ENCODE measurements around the gene FMN1. TPM values are rescaled to one million over a fixed set of nuclear protein-coding genes. Genes with fewer than 3 reads are reported as not detected.

Gene FMN1
- total RNA-seq, 4 donors from 2014 or later: 32.6 to 102 (median 63.0) TPM

DNA sequence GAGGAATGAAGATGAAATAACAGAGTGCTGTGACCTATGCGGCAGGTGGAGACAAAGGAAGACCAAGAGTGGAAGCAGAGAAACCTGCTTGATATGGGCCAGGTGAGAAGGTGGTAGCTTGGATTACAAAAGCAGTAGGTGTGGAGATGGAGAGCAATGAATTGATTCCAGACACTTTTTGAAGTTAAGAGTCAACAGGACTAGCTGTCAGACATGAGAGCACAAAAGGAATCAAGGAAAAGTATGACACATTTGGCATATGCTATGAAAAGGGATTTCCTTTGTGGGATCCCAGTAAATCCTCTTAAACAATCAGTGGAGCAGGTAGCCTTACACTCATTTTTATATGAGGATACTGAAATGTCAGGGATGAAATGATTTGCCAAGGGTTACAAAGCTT, 316.2 kb downstream of the FMN1 start:
- WGBS, 2 donors (ENCODE audit: low coverage in 1 of 2): 78 to 97% methylated on average over 1 of the region's 1 CpG
- peak overlapping the region in 3 of 4 donors; percentile 39 to 55 (median 42) for H3K27ac ChIP-seq

DNA sequence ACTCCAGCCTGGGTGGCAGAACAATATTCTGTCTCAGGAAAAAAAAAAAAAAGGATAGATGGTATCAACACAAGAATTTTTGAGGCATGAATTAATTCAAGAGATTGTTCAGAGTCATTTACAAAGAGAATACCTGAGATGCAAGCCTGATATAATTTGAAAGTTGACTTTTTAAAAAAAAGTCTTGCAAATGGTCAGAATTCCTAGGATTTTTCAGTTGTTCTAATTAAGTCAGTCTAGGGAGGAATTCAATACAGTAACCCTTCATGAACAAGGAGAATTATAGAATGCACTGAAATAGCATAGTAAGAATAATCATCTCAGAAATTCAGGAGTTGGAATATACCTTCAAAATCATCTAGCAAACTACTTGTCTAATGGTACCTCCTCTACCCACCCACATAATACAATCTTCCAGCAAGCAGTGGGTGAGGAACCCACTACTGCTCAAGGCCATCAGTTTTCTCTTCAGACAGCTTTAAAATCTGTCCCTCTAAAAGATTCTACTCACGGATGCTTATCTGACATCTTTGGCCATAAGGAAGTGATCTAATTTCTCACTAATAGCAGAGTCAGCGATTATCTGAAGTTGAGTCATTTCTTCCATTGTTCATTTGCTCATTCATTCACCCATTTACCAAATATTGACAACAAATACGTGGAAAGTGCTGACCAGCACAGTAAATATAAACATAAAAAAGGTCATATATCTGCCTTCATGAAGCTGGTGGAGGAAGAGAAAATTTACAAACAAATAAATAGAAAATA, 317.1 kb downstream of the FMN1 start:
- Histone ChIP-seq H3K27me3 (no peaks in the 10 kb centered on the region), H3K9me3 (no peaks in the 10 kb centered on the region), H3K4me1 (peaks cover 0 to 14% (median 7%) of the 10 kb centered on the region in 4 donors), H3K27ac (peak overlapping the region in 2 of 4 donors; percentile 32 to 39), H3K4me3 (no peak overlapping the region), H3K36me3 (peaks cover 0 to 1% (median 0%) of the 10 kb centered on the region in 4 donors)
- in situ Hi-C loops (cut with MboI; ENCODE audit: low pct_ligation_motif_present in 1 of 4, low pct_unique_long_range_greater_than_20kb in 1 of 4, low sequenced_read_pairs in 3 of 4): no loop called here
- intact Hi-C loops (cut with DNase I; ENCODE audit: low total_unique reads): no loop called here
- no peak for DNase-seq
- 62 to 68% methylated on average over 3 of the region's 3 CpGs for WGBS, 2 donors (ENCODE audit: low coverage in 1 of 2)
- TF ChIP-seq EP300 (IDR thresholded peaks at IDR 0.05; ENCODE audit: low read depth) (no peak), POLR2AphosphoS5 (IDR thresholded peaks at IDR 0.05) (no peak), POLR2A (IDR thresholded peaks at IDR 0.05) (no peak)
- TF ChIP-seq, protein P1, sequence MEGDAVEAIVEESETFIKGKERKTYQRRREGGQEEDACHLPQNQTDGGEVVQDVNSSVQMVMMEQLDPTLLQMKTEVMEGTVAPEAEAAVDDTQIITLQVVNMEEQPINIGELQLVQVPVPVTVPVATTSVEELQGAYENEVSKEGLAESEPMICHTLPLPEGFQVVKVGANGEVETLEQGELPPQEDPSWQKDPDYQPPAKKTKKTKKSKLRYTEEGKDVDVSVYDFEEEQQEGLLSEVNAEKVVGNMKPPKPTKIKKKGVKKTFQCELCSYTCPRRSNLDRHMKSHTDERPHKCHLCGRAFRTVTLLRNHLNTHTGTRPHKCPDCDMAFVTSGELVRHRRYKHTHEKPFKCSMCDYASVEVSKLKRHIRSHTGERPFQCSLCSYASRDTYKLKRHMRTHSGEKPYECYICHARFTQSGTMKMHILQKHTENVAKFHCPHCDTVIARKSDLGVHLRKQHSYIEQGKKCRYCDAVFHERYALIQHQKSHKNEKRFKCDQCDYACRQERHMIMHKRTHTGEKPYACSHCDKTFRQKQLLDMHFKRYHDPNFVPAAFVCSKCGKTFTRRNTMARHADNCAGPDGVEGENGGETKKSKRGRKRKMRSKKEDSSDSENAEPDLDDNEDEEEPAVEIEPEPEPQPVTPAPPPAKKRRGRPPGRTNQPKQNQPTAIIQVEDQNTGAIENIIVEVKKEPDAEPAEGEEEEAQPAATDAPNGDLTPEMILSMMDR (IDR thresholded peaks at IDR 0.05): no peak

More for the DNA sequence above, 316.2 kb downstream of the FMN1 start:
- no peaks in the 10 kb centered on the region for H3K27me3 ChIP-seq
- H3K4me3 ChIP-seq: no peak overlapping the region
- no peaks in the 10 kb centered on the region for H3K9me3 ChIP-seq
- in situ Hi-C loops (cut with MboI; ENCODE audit: low pct_ligation_motif_present in 1 of 4, low pct_unique_long_range_greater_than_20kb in 1 of 4, low sequenced_read_pairs in 3 of 4) (no loop called here), intact Hi-C loops (cut with DNase I; ENCODE audit: low total_unique reads) (no loop called here)
- TF ChIP-seq, protein P1 (IDR thresholded peaks at IDR 0.05): no peak
- TF ChIP-seq EP300 (IDR thresholded peaks at IDR 0.05; ENCODE audit: low read depth) (no peak), POLR2AphosphoS5 (IDR thresholded peaks at IDR 0.05) (no peak)
- no peak for DNase-seq
- H3K36me3 ChIP-seq: peaks cover 0 to 1% (median 0%) of the 10 kb centered on the region in 4 donors
- H3K4me1 ChIP-seq: peaks cover 5 to 19% (median 14%) of the 10 kb centered on the region in 4 donors

DNA sequence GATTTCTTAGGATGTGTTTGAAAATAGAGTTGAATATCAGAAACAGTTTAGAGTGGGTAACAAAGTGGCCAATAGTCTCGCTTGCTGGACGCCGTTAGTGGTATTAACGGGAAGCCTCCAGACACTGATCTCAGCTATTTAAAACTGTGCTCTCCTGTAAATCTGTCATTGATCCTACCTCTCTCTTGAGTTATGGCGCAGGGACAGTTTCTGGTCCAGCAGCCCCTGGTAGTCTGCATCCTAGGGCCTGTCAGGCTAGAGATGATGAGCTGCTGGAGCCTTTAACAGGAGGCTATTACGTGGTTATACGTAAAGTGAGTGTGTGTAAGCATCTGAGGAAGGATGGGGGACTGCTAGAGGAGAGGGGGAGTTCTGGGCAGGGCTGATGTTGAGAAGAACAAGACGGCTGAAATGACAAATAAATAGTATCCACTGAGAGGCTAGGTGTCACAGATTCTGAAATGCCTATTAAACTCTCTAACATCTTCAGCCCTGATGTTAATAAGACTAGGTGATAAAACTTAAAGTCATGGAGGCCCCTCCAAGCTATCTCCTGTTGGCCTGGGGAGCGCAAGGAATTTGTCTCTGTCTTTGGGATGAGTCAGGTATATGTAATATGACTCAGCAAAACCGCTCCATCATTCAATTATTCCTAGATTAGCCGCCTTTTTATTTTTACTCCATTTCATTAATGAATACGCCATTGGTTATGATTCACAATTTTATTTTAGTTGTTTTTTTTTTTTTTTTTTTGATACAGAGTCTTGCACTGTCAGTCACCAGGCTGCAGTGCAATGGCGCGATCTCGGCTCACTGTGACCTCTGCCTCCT, 321.0 kb downstream of the FMN1 start:
- H3K27ac ChIP-seq: peak overlapping the region; percentile 17 to 78 (median 70)
- WGBS, 2 donors (ENCODE audit: low coverage in 1 of 2): 65 to 82% methylated on average over 8 to 15 of the region's 15 CpGs
- intact Hi-C loops (cut with DNase I; ENCODE audit: low total_unique reads): no loop called here
- no peaks in the 10 kb centered on the region for H3K9me3 ChIP-seq
- TF ChIP-seq POLR2AphosphoS5 (IDR thresholded peaks at IDR 0.05) (no peak), EP300 (IDR thresholded peaks at IDR 0.05; ENCODE audit: low read depth) (peak; percentile 4)
- peaks cover 0 to 1% (median 0%) of the 10 kb centered on the region in 4 donors for H3K36me3 ChIP-seq
- peaks cover 0 to 10% (median 6%) of the 10 kb centered on the region in 4 donors for H3K4me1 ChIP-seq
- no peaks in the 10 kb centered on the region for H3K27me3 ChIP-seq
- DNase-seq: no peak
- H3K4me3 ChIP-seq: no peak overlapping the region
- in situ Hi-C loops (cut with MboI; ENCODE audit: low pct_ligation_motif_present in 1 of 4, low pct_unique_long_range_greater_than_20kb in 1 of 4, low sequenced_read_pairs in 3 of 4): no loop called here

DNA sequence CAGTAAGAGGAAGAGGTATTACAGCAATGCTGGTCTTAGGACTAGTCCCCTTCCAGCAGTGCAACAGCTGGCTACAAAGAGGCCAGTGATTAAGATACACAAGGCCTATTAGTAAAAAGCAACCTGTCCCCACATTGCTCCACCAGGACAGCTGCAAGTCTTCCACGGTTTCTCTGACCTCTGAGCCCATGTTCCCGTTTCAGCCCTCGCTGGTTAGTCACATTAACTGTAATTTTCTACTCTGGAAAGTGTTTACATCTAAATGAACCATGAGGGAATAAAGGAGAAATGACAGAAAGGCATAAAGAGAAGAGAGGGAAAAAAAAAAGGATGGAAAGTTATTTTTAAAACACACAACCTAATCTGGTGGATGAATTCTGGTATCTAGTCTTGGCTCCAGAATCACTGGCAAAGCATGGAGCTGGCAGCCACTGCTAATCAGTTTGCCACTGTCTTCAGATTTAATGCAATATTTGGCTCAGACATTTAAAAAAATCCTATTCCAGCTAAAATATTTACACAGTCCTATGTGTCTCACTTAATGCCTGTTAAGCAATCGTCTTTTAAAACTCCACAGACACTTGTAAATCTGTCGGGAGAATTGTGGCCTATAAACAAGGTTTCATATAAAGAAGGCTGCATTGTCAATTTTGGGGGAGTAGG, 321.8 kb downstream of the FMN1 start:
- H3K4me1 ChIP-seq: peaks cover 0 to 10% (median 6%) of the 10 kb centered on the region in 4 donors
- peak overlapping the region; percentile 57 to 78 (median 70) for H3K27ac ChIP-seq
- in situ Hi-C loops (cut with MboI; ENCODE audit: low pct_ligation_motif_present in 1 of 4, low pct_unique_long_range_greater_than_20kb in 1 of 4, low sequenced_read_pairs in 3 of 4) (no loop called here), intact Hi-C loops (cut with DNase I; ENCODE audit: low total_unique reads) (no loop called here)
- H3K4me3 ChIP-seq: no peak overlapping the region
- no peak for TF ChIP-seq POLR2A (IDR thresholded peaks at IDR 0.05)
- TF ChIP-seq, protein P1 (IDR thresholded peaks at IDR 0.05): no peak
- peak; percentile 57 to 82 (median 69) for TF ChIP-seq POLR2AphosphoS5 (IDR thresholded peaks at IDR 0.05)
- no peak for TF ChIP-seq EP300 (IDR thresholded peaks at IDR 0.05; ENCODE audit: low read depth)
- 73 to 76% methylated on average over 3 to 5 of the region's 5 CpGs for WGBS, 2 donors (ENCODE audit: low coverage in 1 of 2)
- H3K36me3 ChIP-seq: peaks cover 0 to 1% (median 0%) of the 10 kb centered on the region in 4 donors
- peak; percentile 48 for DNase-seq
- no peaks in the 10 kb centered on the region for H3K27me3 ChIP-seq
- no peaks in the 10 kb centered on the region for H3K9me3 ChIP-seq

All from transverse colon (tissue), 4 donors.